Choroid plexus epithelial cell (primary cell): Measurements from ENCODE around the gene LDB1.

Experiments
- DNase-seq: peaks from one replicate; pipeline ENCODE4 v3.0.0-alpha.2; 2010; ENCODE audit warnings: low read depth
- H3K4me3 ChIP-seq: 2 replicates; pipeline ENCODE4 v1.5.1; 2011; ENCODE audit warnings: low read depth, mild to moderate bottlenecking, control low read depth, low read length, moderate library complexity
- CTCF ChIP-seq: conservative IDR thresholded peaks from 2 replicates; pipeline ENCODE4 v1.5.1; 2011; ENCODE audit warnings: low read depth, mild to moderate bottlenecking, control low read depth, inconsistent platforms, low read length, moderate library complexity

The LDB1 gene

DNA sequence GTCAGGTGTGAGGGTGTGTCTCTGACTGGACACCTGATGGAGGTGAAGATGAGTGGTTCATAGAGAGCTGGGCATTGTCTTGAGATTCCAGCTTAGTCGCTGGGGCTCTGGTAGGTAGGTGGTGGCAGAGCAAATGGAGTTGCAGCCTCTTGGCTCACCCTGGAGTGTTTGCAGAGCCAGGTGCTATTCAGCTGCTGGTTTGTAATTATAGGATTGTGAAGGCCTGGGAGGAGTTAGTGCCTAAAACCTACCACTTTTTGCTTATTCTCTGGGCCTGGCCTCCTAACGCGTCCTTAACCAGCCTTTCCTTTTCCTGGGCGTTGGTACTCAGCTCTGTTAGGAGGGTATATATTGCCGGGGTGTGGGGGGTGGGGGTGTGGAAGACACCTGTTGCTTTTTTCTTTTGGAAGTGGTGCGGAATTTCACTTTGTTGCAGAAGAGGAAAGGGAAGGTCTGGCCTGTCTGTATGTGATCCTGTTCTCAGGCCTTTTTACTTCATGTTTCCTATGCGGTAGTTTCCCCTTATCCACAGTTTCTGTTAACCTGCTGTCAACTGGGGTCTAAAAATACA is 15.9 kb upstream of the LDB1 start:
- no peak for DNase-seq
- no peak for TF ChIP-seq CTCF
- H3K4me3 ChIP-seq = no peak overlapping the region

GRCh38 chr10:102134416-102134815 is 14.2 kb upstream of the LDB1 start:
- peak overlapping the region; percentile 98 for H3K4me3 ChIP-seq
- DNase-seq = no peak
- TF ChIP-seq CTCF = no peak

DNA sequence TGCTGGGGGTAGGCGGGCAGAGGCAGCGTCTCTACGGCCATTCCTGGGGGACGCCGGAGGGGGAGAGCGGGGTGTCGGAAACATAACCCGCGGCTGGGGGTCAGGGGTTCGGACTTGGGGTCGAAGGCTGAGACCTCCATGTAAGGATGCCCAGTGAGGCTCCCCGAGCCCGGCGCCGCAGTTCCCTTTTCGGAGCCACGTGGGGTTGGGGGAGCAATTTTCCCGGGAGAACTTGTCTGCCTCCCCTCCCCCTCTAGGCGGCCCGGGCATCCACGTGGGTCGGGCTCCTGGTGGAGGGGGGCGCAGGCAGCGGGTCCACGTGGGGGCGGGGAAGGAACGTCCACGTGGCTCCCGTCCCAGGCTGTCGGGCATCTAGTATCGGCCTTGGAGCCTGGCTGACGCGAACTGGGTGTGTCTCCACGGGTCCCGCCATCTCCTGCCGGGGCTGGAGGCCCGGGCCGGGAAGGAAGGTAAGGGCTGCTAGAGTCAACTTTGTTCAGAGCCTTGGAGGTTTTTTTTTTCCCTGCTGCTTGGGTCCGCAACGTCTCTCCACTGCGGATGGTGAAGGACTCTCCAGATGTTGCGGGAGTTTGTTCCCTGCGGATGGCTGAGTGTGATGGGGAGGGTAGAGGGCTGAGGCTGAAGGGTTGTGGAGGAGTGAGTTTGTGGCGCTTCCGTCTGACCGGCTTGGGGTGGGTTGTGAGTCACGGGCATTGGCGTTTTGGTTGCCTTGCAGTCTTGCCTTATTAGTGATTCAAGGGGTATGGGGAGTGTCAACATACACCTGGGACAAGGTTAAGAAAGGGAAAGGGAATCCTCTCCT is 13.4 kb upstream of the LDB1 start:
- peak; percentile 77 for DNase-seq
- H3K4me3 ChIP-seq = peak overlapping the region; percentile 98
- no peak for TF ChIP-seq CTCF

- peak; percentile 91 for TF ChIP-seq CTCF
- H3K4me3 ChIP-seq = peak within 1 kb of the TSS; percentile 98
Observed at GRCh38 chr10:102132563-102133372, 12.6 kb upstream of the LDB1 start, which contains the start of gene PPRC1. Gene PPRC1 (plus strand): TSS chr10:102133040. CDS start chr10:102133069, 29 bp downstream.

GRCh38 chr10:102132193-102132562 is 12.0 kb upstream of the LDB1 start:
- DNase-seq = no peak
- no peak for TF ChIP-seq CTCF
- no peak overlapping the region for H3K4me3 ChIP-seq

More at GRCh38 chr10:102132563-102133372, 12.6 kb upstream of the LDB1 start, which contains the start of gene PPRC1:
- peak; percentile 100 for DNase-seq

- no peak for TF ChIP-seq CTCF
- no peak overlapping the region for H3K4me3 ChIP-seq
- no peak for DNase-seq
Observed at GRCh38 chr10:102131286-102132170, 11.4 kb upstream of the LDB1 start.
